HG03457 (cell line): ENCODE data around the gene ZDHHC14.

Experiments
- ATAC-seq: cut with Tn5 transposase; IDR thresholded peaks from one replicate; pipeline ENCODE4 v1.9.1; 2021; ENCODE audit warnings: moderate number of reproducible peaks; ENCODE audit not compliant: unreplicated experiment

ZDHHC14 gene

DNA sequence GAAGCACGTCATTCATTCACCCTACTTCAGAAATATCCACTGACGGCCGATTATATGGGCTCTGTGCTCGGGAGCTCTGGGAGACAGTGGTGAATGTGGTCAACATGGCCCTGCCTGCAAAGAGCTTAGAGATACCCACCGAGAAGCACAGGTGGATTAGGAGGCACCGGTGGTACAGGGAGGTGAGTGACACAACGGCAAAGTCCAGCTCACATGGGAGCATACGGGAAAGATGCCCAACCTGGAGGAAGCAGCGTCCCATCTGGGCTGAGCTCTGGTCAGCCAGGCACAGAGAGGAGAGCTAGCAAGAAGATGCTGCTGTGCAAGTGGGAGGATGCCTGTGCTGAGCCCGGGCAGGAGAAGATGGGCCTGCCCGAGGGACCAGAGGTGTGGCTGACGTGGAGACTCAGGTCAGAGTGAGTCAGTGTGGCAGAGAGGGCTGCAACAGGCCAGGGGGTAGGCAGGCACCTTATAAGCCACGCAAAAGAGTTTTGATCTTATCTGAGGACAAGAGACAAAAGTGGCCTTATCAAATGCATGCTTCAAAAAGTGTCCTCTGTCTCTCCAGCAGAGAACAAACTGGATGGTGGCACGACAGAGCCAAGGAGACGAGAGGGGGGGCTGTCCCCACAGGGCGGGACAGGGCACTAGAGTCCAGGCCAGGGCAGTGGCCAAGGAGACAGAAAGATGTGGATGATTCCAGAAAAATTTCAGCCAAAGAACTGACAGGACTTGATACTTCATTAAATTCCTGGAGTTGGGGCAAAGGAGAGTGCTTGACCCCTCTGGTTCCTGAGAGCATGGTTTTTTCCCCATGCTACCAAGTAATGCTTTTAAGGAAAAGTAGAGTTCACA lies 227.5 kb downstream of the ZDHHC14 start:
- no peak for ATAC-seq

GRCh38 chr6:157609117-157609516 lies 228.1 kb downstream of the ZDHHC14 start:
- ATAC-seq = no peak

- ATAC-seq = no peak
These were observed 228.6 kb downstream of the ZDHHC14 start for GRCh38 chr6:157609556-157609955.

DNA sequence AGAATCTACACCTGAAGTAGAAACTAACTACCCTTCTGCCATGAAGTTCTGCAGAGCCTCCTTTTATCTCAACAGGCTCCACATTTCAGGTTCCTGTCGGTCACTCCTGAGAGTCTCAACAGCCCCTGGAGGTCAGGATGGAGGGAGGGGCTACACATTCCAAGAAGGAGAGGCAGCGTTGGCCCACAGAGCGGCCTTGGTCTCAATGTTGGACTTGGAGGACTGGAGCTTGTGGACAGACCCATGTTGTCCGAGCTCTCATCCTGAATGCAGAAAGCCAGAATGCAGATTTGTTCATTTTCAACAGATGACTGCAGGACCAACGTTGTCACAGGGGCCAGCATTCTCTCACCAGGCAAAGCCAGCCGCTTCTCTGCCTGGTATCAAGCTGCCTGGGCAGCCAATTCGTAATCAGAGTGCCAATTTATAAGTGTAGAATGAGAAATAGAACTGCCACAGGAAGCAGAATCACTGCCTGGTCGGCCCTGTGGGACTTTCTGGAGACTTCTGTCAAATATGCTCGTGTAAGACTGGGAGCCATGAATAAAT lies 229.5 kb downstream of the ZDHHC14 start:
- no peak for ATAC-seq

GRCh38 chr6:157611406-157611805 lies 230.4 kb downstream of the ZDHHC14 start:
- no peak for ATAC-seq

DNA sequence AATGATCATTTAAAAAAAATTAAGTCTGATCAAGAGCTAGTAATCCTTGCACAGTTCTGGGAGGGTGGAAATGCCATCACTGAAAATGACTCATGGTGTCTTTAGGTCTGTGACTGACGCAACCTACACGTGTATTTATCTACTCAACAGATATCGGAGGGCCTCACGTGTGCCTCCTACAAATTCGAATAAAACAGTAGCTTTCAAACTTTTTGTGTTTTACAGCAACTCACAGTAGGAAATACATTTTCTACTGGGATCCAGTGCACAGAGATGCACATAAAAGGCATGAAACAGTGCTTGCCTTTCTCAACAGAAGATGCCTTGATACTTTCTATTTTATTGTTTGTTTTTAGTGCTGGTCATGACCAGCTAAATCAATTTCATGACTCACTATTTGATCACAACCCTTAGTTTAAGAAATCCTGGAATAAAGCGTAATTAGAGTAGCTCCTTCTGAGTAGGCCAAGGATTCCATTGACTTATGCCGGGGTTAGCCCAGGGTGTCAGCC lies 232.1 kb downstream of the ZDHHC14 start:
- no peak for ATAC-seq

DNA sequence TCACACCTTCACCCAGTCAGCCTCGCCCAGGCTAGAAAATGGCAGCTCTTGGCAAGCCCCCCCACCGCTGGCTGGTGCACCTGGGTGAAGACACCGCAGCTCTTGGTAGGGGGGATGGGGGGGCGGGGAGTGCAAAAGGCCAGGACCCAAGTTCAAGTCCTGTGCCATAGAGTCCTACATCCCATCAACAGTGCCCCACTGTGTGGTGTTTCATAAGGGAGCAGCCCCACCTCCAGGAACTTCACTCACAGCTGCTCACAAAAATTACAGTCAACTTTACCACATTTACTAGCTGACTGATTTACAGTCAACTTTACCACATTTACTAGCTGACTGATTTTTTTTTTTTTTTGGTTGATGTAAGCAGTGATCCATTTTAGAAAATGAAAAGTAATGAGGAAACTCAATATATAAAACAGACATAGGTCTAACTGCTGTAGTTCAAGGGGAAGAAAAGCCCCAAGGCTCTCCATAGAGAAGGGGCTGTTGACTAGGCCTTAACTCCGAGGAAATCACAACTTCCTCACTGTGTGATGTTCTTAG lies 233.1 kb downstream of the ZDHHC14 start:
- ATAC-seq = no peak

DNA sequence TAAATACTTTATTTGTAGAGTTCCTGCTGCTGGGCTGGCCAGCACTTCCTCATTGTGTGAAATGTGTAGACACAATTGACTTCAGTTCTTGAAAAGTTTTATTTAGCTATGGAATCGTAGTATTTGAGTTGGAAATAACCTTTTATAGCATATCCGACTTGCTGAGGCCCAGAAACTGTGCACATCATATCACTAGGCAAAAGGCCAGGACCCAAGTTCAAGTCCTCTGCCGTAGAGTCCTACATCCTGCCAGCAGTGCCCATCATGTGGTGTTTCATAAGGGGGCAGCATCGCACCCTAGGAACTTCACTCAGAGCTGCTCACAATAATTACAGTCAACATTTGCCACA lies 234.4 kb downstream of the ZDHHC14 start:
- ATAC-seq = no peak

DNA sequence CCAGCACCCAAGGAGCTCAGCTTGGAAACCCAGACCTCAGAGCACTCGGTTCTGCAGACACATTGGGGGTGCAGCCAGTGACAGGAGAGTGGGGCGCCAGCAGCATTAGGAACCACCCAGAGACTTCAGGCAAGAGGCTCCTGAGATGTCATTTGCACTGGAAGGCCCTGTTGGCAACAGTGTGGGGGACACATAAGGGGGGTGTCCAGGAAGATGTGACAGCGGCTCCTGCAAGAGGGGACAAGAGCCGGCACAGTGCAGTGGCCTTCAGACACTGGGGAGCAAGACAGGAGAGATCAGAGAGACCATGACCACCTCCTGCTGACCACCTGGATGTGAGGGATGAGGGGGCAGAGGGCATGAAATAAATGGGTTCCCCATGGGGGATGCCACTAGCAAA lies 235.0 kb downstream of the ZDHHC14 start:
- no peak for ATAC-seq

- ATAC-seq = no peak
These were observed 240.0 kb downstream of the ZDHHC14 start for GRCh38 chr6:157620944-157621343.

DNA sequence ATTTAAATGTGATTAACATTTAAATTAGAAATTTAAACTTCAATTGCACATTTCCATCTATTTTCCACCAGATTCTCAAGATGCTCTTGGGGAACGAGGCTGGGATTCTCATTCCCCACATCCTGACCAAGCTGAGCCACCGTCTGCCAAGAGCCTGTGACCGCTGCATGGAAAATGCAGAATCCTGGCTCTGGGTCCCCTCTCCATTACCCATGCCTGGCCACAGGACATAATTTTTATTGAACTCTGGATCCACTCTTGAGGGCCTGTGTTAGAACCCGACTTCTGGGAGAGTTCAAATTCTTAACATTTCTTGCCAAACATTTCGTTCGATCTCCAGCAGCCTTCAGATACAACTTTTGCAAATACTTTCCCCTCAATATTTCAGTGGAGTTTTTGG lies 240.4 kb downstream of the ZDHHC14 start:
- ATAC-seq = no peak

DNA sequence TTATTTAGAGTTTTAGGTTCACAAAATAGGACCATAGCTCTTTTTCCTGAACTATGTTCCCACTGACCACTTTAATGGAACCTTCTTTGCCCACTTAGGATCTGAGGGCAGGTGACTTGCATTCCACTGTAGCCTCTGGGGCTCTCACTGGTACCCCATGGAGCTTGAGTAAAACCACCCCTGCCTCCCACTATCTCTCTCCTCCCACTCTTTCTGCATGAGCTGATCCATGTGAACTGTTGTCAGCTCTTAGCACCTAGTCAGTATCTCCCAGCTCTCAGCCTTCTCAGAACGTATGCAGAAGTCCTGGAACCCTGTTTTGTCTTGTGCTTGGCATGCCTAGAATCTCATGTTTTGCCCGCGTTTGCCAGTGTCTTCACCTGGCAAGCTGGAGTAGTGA lies 241.4 kb downstream of the ZDHHC14 start:
- no peak for ATAC-seq

- ATAC-seq = no peak
These were observed 244.1 kb downstream of the ZDHHC14 start for GRCh38 chr6:157625111-157625510.

- ATAC-seq = no peak
These were observed 244.8 kb downstream of the ZDHHC14 start for GRCh38 chr6:157625764-157626163.

DNA sequence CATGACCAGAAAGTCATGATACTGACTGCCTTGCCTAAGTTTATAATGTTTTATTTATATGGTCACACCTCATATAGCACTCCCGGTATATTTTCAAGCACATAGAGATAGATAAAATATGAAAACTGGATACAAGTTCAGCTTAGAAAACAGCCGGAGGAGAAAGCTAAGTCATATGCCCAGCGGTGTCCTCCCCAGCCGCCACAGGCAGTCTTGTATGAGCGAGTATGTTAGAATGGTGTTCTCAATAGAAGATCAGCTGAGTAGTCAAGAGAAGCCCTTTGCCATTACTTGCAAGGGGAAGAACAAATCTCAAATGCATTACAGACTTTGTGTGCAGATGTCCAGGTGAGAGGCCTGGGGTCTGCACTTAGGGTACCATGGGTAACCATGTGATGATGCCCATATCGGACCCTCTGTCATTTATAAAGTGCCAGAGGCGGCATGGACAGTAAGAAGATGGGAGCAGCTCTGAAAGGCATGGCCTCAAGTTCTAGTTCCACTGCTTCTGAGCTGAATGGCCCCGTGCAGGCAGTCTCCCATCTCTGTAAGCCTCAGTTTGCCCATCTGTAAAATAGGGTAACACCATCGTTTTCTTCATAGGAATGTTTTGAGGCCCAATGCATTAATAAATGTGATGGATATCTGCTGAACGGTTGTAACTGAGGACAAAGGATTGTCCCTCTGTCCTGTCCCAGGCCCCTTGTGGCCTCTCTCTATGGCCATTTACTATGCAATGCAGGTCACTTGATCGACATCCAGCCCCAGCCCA lies 246.4 kb downstream of the ZDHHC14 start:
- ATAC-seq = no peak

GRCh38 chr6:157628463-157628862 lies 247.5 kb downstream of the ZDHHC14 start:
- no peak for ATAC-seq

GRCh38 chr6:157629220-157629619 lies 248.2 kb downstream of the ZDHHC14 start:
- ATAC-seq = no peak

GRCh38 chr6:157630463-157631080 lies 249.6 kb downstream of the ZDHHC14 start:
- ATAC-seq = no peak

- no peak for ATAC-seq
These were observed 250.4 kb downstream of the ZDHHC14 start for GRCh38 chr6:157631412-157631811.

- ATAC-seq = no peak
These were observed 251.0 kb downstream of the ZDHHC14 start for GRCh38 chr6:157631838-157632614.
